ENCODE measurements around the gene ELOVL4.

Gene ELOVL4

GRCh38 chr6:79954849-79955248, 7.5 kb upstream of the ELOVL4 start:
- DNase-seq, result no peak
- no peaks in the 10 kb centered on the region for H3K9me3 ChIP-seq (ENCODE audit: control insufficient read depth, low read length)

GRCh38 chr6:79949233-79949632, 1.9 kb upstream of the ELOVL4 start:
- Histone ChIP-seq H3K4me3 (ENCODE audit: insufficient read depth in 1 of 2, low read depth in 1 of 2, low read length in 2 of 2) (no peak overlapping the region), H3K18ac (ENCODE audit: low read depth in 1 of 2, low read length in 2 of 2) (no peak overlapping the region), H3K9me3 (ENCODE audit: control insufficient read depth, low read length) (no peaks in the 10 kb centered on the region), H2BK15ac (ENCODE audit: low read depth, poor library complexity, severe bottlenecking) (no peak overlapping the region), H3K4ac (ENCODE audit: low read depth in 1 of 2, low read length in 2 of 2) (no peak overlapping the region), H3K36me3 (ENCODE audit: control insufficient read depth in 1 of 2, insufficient read depth in 2 of 2, low read depth in 1 of 2, low read length in 2 of 2) (no peaks in the 10 kb centered on the region), H3K23ac (ENCODE audit: low read length in 2 of 2) (no peak overlapping the region), H3K4me2 (ENCODE audit: low read length, poor library complexity, severe bottlenecking) (no peak overlapping the region), H2AK5ac (ENCODE audit: low read length, severe bottlenecking) (no peak overlapping the region), H4K8ac (ENCODE audit: low read length) (no peak overlapping the region), H3K79me1 (replicated peaks; ENCODE audit: low read length, poor library complexity, severe bottlenecking) (peaks cover 5% of the 10 kb centered on the region), H2BK12ac (ENCODE audit: low read length in 2 of 2) (no peak overlapping the region), H4K91ac (ENCODE audit: low read length) (no peak overlapping the region), H2BK5ac (ENCODE audit: low read depth, low read length, poor library complexity, severe bottlenecking) (no peak overlapping the region), H2BK120ac (ENCODE audit: low read depth, low read length) (no peak overlapping the region), H3K4me1 (ENCODE audit: control insufficient read depth, insufficient read depth, low read depth, low read length) (peaks cover 12% of the 10 kb centered on the region), H3K9ac (ENCODE audit: low read length) (no peak overlapping the region), H2AFZ (ENCODE audit: low read depth, low read length) (no peak overlapping the region), H3K27me3 (ENCODE audit: control insufficient read depth in 1 of 2, insufficient read depth in 1 of 2, low read length in 2 of 2) (peaks cover 0 to 6% of the 10 kb centered on the region in 2 experiments), H3K14ac (ENCODE audit: low read length in 2 of 2) (no peak overlapping the region), H3K27ac (ENCODE audit: low read length, poor library complexity, severe bottlenecking) (no peak overlapping the region)
- DNase-seq, result peak; percentile 73
- WGBS, result 38% methylated on average over 3 of the region's 6 CpGs

More at GRCh38 chr6:79954849-79955248, 7.5 kb upstream of the ELOVL4 start:
- no peak overlapping the region for H2AFZ ChIP-seq (ENCODE audit: low read depth, low read length)
- peaks cover 0 to 6% of the 10 kb centered on the region in 2 experiments for H3K27me3 ChIP-seq (ENCODE audit: control insufficient read depth in 1 of 2, insufficient read depth in 1 of 2, low read length in 2 of 2)
- H3K27ac ChIP-seq (ENCODE audit: low read length, poor library complexity, severe bottlenecking), result no peak overlapping the region
- H3K18ac ChIP-seq (ENCODE audit: low read depth in 1 of 2, low read length in 2 of 2), result no peak overlapping the region
- no peak overlapping the region for H3K4me3 ChIP-seq (ENCODE audit: insufficient read depth in 1 of 2, low read depth in 1 of 2, low read length in 2 of 2)
- H4K8ac ChIP-seq (ENCODE audit: low read length), result no peak overlapping the region
- no peaks in the 10 kb centered on the region for H3K4me1 ChIP-seq (ENCODE audit: control insufficient read depth, insufficient read depth, low read depth, low read length)
- H3K9ac ChIP-seq (ENCODE audit: low read length), result no peak overlapping the region
- no peak overlapping the region for H3K23ac ChIP-seq (ENCODE audit: low read length in 2 of 2)
- H3K14ac ChIP-seq (ENCODE audit: low read length in 2 of 2), result no peak overlapping the region
- H3K79me1 ChIP-seq (replicated peaks; ENCODE audit: low read length, poor library complexity, severe bottlenecking), result no peaks in the 10 kb centered on the region
- no peak overlapping the region for H2BK12ac ChIP-seq (ENCODE audit: low read length in 2 of 2)
- H2BK15ac ChIP-seq (ENCODE audit: low read depth, poor library complexity, severe bottlenecking), result no peak overlapping the region
- H2AK5ac ChIP-seq (ENCODE audit: low read length, severe bottlenecking), result no peak overlapping the region
- H3K4ac ChIP-seq (ENCODE audit: low read depth in 1 of 2, low read length in 2 of 2), result no peak overlapping the region
- no peak overlapping the region for H2BK120ac ChIP-seq (ENCODE audit: low read depth, low read length)
- no peak overlapping the region for H2BK5ac ChIP-seq (ENCODE audit: low read depth, low read length, poor library complexity, severe bottlenecking)
- H3K4me2 ChIP-seq (ENCODE audit: low read length, poor library complexity, severe bottlenecking), result no peak overlapping the region
- H4K91ac ChIP-seq (ENCODE audit: low read length), result no peak overlapping the region
- no peaks in the 10 kb centered on the region for H3K36me3 ChIP-seq (ENCODE audit: control insufficient read depth in 1 of 2, insufficient read depth in 2 of 2, low read depth in 1 of 2, low read length in 2 of 2)

GRCh38 chr6:79946272-79947190, 822 bp downstream of the ELOVL4 start:
- peak; percentile 44 for DNase-seq
- Histone ChIP-seq H3K36me3 (ENCODE audit: control insufficient read depth in 1 of 2, insufficient read depth in 2 of 2, low read depth in 1 of 2, low read length in 2 of 2) (no peaks in the 10 kb centered on the region), H3K14ac (ENCODE audit: low read length in 2 of 2) (peak overlapping the region in 1 of 2 experiments; percentile 90), H3K27me3 (ENCODE audit: control insufficient read depth in 1 of 2, insufficient read depth in 1 of 2, low read length in 2 of 2) (no peaks in the 10 kb centered on the region), H3K23ac (ENCODE audit: low read length in 2 of 2) (no peak overlapping the region), H4K91ac (ENCODE audit: low read length) (no peak overlapping the region), H2BK120ac (ENCODE audit: low read depth, low read length) (no peak overlapping the region), H3K27ac (ENCODE audit: low read length, poor library complexity, severe bottlenecking) (no peak overlapping the region), H2BK15ac (ENCODE audit: low read depth, poor library complexity, severe bottlenecking) (peak overlapping the region; percentile 60), H3K4me2 (ENCODE audit: low read length, poor library complexity, severe bottlenecking) (peak overlapping the region; percentile 100), H2BK5ac (ENCODE audit: low read depth, low read length, poor library complexity, severe bottlenecking) (no peak overlapping the region), H2BK12ac (ENCODE audit: low read length in 2 of 2) (no peak overlapping the region), H2AK5ac (ENCODE audit: low read length, severe bottlenecking) (no peak overlapping the region), H4K8ac (ENCODE audit: low read length) (peak overlapping the region; percentile 51), H3K9ac (ENCODE audit: low read length) (peak overlapping the region; percentile 81), H3K4ac (ENCODE audit: low read depth in 1 of 2, low read length in 2 of 2) (peak overlapping the region in 1 of 2 experiments; percentile 82), H3K4me3 (ENCODE audit: insufficient read depth in 1 of 2, low read depth in 1 of 2, low read length in 2 of 2) (peak overlapping the region; percentile 73 to 86), H2AFZ (ENCODE audit: low read depth, low read length) (peak overlapping the region; percentile 91), H3K18ac (ENCODE audit: low read depth in 1 of 2, low read length in 2 of 2) (peak overlapping the region; percentile 37 to 89), H3K9me3 (ENCODE audit: control insufficient read depth, low read length) (no peaks in the 10 kb centered on the region), H3K79me1 (replicated peaks; ENCODE audit: low read length, poor library complexity, severe bottlenecking) (peaks cover 5% of the 10 kb centered on the region), H3K4me1 (ENCODE audit: control insufficient read depth, insufficient read depth, low read depth, low read length) (peaks cover 12% of the 10 kb centered on the region)
- WGBS, result under 1% methylated on average over 32 of the region's 38 CpGs

GRCh38 chr6:79943133-79943532, 4.2 kb downstream of the ELOVL4 start:
- no peak overlapping the region for H3K18ac ChIP-seq (ENCODE audit: low read depth in 1 of 2, low read length in 2 of 2)
- no peak overlapping the region for H2AFZ ChIP-seq (ENCODE audit: low read depth, low read length)
- no peak overlapping the region for H3K14ac ChIP-seq (ENCODE audit: low read length in 2 of 2)
- no peak overlapping the region for H2BK15ac ChIP-seq (ENCODE audit: low read depth, poor library complexity, severe bottlenecking)
- H3K9ac ChIP-seq (ENCODE audit: low read length), result no peak overlapping the region
- H3K79me1 ChIP-seq (replicated peaks; ENCODE audit: low read length, poor library complexity, severe bottlenecking), result peaks cover 5% of the 10 kb centered on the region
- H4K8ac ChIP-seq (ENCODE audit: low read length), result no peak overlapping the region
- H3K9me3 ChIP-seq (ENCODE audit: control insufficient read depth, low read length), result no peaks in the 10 kb centered on the region
- H3K4me3 ChIP-seq (ENCODE audit: insufficient read depth in 1 of 2, low read depth in 1 of 2, low read length in 2 of 2), result no peak overlapping the region
- no peaks in the 10 kb centered on the region for H3K27me3 ChIP-seq (ENCODE audit: control insufficient read depth in 1 of 2, insufficient read depth in 1 of 2, low read length in 2 of 2)
- no peak overlapping the region for H2BK12ac ChIP-seq (ENCODE audit: low read length in 2 of 2)
- WGBS, result 88% methylated on average over 1 of the region's 1 CpG
- H4K91ac ChIP-seq (ENCODE audit: low read length), result no peak overlapping the region
- no peak overlapping the region for H3K4me2 ChIP-seq (ENCODE audit: low read length, poor library complexity, severe bottlenecking)
- peaks cover 12% of the 10 kb centered on the region for H3K4me1 ChIP-seq (ENCODE audit: control insufficient read depth, insufficient read depth, low read depth, low read length)
- no peak overlapping the region for H2BK5ac ChIP-seq (ENCODE audit: low read depth, low read length, poor library complexity, severe bottlenecking)
- no peaks in the 10 kb centered on the region for H3K36me3 ChIP-seq (ENCODE audit: control insufficient read depth in 1 of 2, insufficient read depth in 2 of 2, low read depth in 1 of 2, low read length in 2 of 2)
- H3K4ac ChIP-seq (ENCODE audit: low read depth in 1 of 2, low read length in 2 of 2), result no peak overlapping the region
- DNase-seq, result no peak
- H2BK120ac ChIP-seq (ENCODE audit: low read depth, low read length), result no peak overlapping the region
- H3K23ac ChIP-seq (ENCODE audit: low read length in 2 of 2), result no peak overlapping the region
- H2AK5ac ChIP-seq (ENCODE audit: low read length, severe bottlenecking), result no peak overlapping the region
- no peak overlapping the region for H3K27ac ChIP-seq (ENCODE audit: low read length, poor library complexity, severe bottlenecking)
